GM10248 (cell line): ENCODE measurements around the gene SDC1.

Source experiments
- CTCF ChIA-PET: fragments of 300-600 bp; sonication (Branson Sonifier 250); formaldehyde crosslinking; extraction: SDS; loops from one replicate; lab custom pipeline; 2021; ENCODE audit warnings: antibody characterized with exemption; lab: Yijun Ruan, JAX
- POLR2A ChIA-PET: fragments of 350-650 bp; sonication (Branson Sonifier 250); formaldehyde crosslinking; extraction: SDS; loops from one replicate; lab custom pipeline; 2020; ENCODE audit warnings: antibody characterized with exemption; lab: Yijun Ruan, JAX
- DNase-seq: peaks from one replicate; pipeline ENCODE4 v3.0.0; 2012; ENCODE audit errors: extremely low spot score
- TF ChIP-seq, protein P1 (sequence below): IDR thresholded peaks from 2 replicates; pipeline ENCODE4 v1.5.1; 2012; ENCODE audit warnings: mild to moderate bottlenecking, low read depth; ENCODE audit errors: extremely low read depth, missing control alignments, control extremely low read depth

SDC1 gene

DNA sequence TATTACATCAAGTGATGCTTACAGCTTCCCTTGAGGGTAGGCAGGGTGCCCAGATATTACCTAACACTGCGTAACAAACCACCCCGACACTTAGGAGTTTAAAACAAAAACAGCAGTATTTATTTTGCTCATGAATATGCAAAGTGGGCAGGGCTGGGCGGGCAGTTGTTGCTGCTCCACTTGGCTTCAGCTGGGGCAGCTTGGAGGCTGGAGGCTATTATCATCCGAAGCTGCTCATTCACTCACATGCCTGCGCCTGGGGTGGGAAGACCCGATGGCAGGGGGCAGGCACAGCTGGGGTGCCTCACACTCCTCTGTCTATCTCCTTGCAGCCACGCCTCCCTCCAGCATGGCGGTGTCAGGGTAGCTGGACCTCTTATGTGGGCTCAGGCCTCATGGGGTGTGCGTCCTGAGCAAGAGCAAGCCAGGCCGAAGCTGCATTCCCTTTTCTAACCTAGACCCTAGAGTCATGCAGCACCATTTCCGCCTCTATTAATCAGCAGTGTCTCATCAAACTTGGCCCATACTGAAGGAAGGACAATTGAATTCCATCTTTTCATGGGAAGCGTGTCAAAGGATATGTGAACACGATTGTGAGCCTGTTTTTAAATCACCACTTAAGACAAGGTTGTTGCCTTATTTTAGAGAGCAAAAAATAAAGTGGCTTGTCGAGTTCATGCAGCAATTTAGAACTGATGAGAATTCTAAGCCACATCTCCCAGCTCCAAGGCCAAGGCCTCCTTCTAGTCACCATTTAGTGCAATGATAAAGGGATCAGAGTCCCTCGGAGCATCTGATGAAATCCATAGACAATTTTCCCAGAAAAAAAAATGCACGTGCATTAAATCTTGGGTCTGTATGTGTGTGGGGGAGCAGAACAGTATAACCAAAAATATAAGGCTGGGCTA, 54.9 kb downstream of the SDC1 start:
- no peak for DNase-seq
- TF ChIP-seq, protein P1, sequence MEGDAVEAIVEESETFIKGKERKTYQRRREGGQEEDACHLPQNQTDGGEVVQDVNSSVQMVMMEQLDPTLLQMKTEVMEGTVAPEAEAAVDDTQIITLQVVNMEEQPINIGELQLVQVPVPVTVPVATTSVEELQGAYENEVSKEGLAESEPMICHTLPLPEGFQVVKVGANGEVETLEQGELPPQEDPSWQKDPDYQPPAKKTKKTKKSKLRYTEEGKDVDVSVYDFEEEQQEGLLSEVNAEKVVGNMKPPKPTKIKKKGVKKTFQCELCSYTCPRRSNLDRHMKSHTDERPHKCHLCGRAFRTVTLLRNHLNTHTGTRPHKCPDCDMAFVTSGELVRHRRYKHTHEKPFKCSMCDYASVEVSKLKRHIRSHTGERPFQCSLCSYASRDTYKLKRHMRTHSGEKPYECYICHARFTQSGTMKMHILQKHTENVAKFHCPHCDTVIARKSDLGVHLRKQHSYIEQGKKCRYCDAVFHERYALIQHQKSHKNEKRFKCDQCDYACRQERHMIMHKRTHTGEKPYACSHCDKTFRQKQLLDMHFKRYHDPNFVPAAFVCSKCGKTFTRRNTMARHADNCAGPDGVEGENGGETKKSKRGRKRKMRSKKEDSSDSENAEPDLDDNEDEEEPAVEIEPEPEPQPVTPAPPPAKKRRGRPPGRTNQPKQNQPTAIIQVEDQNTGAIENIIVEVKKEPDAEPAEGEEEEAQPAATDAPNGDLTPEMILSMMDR = no peak
- ChIA-PET CTCF (interaction anchor here (1.3 kb wide), 1 partner anchor 74 kb away, joined by 4 read pairs; no protein-coding TSS in a partner anchor), POLR2A (no interaction called here)

DNA sequence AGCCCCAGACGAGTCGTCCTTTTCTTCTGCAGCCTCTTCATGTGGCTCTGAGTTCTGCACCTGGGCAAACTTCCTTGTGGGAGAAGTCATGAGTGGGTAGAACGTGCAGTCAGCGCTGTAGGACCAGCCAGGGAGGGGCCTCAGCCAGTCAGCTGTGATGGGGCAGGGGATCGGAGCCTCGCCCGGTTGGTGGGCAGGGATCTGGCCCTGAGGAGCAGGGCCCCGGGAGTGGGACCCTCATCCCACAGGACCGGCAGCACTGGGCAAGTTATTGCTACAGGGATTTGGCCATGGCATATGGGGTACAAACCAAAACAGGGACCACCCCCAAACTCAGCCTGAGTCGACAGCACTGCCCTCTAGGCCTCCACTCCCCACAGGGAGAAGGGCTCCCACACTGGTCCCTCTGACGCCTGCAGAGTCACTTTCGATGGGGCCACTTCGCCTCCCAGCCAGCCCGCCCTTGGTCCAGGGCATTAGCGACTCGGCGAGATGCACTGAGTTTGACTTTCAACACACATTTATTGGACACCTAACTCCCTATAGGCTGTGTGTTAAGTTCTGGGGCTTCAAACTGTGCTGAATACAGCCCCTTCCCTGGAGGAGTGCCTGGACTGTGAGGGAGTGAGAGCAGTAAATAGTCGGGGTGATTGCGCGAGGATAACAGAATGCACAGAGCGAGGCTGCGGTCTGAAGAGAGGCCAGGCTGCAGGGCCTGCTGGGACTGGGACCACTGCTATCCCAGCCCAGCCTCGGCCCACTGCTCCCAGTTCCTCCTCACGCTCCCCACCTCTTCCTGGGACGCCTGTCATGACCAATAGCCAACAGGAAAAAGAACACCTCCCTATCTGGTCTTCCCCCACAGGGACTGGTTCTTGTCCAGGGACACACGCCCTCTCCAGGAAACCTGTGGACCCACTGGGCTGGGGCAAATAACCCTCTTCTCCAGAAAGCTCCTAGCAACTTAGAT, 55.9 kb downstream of the SDC1 start:
- DNase-seq = no peak
- ChIA-PET CTCF (interaction anchor here (1.6 kb wide), 1 partner anchor 8 kb away, joined by 4 read pairs; no protein-coding TSS in a partner anchor), POLR2A (no interaction called here)
- TF ChIP-seq, protein P1 = no peak

DNA sequence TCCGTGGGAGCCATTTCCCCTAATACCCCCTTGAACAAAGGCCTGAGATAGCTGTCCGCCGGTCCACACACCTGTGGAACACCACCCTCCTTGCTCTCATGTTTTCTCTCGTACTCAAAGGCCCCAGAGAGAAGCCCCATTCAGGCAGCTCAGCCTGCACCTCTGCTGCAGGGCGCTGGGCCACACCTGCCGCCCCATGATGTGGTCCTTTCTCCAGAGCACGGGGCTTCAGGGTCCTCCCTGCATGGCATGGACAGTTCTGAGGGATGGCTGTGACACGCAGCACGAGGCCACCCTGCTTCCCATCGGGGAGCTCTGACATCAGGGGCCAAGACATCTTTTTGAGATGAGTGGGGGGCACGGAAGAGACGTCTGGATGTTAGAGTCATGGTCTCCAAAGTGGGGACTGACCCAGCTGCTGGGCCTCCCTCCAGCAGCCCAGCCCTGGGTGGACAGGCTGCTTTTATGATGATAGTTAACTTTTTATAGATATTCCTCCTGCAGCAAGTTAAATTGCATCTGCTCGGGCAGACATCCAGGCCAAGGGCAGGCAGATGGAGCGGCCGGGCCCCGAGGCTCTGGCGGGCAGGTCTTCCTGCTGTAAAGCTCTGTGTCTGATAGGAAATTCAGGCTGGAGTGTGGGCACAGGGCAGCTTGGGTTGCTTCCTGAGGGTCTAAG, 56.7 kb downstream of the SDC1 start:
- POLR2A ChIA-PET = no interaction called here
- DNase-seq = no peak
- TF ChIP-seq, protein P1 = no peak
- CTCF ChIA-PET = interaction anchor here (1.6 kb wide), 1 partner anchor 9 kb away, joined by 4 read pairs; no protein-coding TSS in a partner anchor

DNA sequence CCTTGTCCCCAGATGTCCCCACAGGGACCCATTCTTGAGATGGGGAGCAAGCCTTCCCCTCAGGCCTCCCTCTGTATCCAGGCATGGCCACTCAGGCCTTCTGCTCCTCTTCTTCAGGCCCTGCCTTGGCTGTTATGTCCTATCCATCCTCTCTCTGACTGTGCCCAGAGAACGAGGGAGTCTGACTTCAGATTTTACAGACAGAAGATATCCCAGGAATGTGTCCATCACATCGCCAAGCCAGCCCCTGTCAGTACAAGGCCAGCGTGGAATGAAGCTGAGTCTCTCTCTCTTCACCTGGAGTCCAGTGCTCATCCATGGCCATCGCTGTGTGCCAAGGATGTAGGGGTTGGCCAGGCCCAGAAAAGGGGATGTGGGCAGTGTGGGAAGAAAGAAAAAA, 57.6 kb downstream of the SDC1 start:
- TF ChIP-seq, protein P1 = no peak
- CTCF ChIA-PET = interaction anchor here (1.6 kb wide), 1 partner anchor 10 kb away, joined by 4 read pairs; no protein-coding TSS in a partner anchor
- DNase-seq = no peak
- POLR2A ChIA-PET = no interaction called here

DNA sequence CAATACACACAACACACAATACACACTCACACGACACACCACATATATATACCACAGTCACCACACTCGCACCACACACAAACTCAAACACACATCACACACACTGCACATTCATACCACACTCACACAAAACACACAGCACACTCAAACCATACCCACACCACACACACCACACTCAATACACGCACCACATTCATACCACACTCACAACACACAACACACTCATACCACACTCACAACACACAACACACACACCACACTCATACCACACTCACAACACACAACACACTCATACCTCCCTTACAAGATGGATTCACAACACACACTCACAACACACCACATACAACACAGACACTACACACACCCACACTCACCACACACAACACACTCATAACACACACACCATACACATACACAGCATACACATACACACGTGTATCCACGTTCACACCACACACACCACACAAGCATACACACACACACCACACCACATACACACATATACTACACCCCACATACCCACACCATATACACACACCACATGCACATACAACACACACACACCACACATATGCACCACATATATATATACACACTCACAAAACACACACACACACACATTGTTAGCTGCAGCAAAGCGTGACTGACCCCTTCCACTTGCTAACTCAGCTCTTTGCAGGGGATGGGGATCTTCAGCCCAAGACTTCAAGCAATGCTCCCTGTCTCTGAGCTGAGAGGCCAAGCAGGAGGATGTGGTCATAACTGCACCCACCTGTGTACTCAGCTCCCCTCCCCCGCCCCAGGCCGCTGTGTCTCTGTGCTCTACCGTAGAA, 59.0 kb downstream of the SDC1 start:
- CTCF ChIA-PET = interaction anchor here (0.9 to 1.1 kb wide), 2 partner anchors 14 to 24 kb away, joined by 3 read pairs; no protein-coding TSS in a partner anchor
- POLR2A ChIA-PET = no interaction called here
- no peak for DNase-seq
- TF ChIP-seq, protein P1 = no peak
